HG02870 (cell line): ENCODE measurements around the gene EXOC6B.

Experiments used
- ATAC-seq: cut with Tn5 transposase; IDR thresholded peaks from one replicate; pipeline ENCODE4 v1.9.1; 2021; ENCODE audit warnings: mild to moderate bottlenecking, moderate library complexity; ENCODE audit not compliant: unreplicated experiment

Gene EXOC6B

DNA sequence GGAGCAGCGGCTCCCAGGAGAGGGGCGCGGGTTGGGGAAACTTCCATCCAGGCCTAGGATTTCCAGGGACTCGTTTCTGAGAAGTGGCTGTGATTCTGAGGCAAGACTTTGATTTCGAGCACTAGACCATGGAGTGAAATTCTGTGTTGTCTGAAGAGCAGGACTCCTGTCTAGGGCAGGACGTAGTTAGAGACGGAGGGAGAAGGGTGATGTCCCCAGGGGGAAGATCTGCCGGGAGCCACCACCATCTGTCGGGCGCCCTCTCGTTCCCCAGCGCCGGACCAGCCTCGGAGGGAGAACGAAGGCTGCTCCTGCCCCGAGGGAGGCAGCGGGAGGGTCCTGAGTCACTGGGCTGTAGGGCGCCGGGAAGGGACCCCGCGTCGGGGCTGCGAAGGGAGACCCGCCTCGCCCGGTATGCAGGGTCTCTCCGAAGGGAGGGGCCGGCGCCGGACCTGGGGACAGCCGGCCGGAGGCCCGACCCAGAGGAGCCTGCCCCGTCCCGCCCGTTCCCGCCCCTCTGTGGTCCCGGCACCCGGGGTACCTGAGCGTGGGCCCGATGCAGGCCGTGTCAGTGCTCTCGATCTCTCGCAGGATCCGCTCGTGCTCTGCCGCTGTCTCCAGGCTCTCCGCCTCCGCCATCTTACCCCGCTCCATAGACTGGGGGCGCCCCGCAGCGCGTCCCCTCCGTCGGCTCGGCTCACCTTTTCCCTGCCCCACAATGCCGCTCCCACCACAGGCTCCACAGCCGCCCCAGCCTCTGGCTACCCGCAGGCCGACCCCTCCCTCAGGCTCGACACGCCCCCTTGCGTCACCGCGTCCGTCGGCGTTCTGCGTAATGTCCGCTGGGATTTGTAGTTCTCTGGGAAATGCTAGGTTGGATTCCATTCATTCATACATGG lies at the start of gene EXOC6B:
EXOC6B (minus strand) TSS at position 777 of the 899 bp plus-strand sequence.
- peak; percentile 95 for ATAC-seq

DNA sequence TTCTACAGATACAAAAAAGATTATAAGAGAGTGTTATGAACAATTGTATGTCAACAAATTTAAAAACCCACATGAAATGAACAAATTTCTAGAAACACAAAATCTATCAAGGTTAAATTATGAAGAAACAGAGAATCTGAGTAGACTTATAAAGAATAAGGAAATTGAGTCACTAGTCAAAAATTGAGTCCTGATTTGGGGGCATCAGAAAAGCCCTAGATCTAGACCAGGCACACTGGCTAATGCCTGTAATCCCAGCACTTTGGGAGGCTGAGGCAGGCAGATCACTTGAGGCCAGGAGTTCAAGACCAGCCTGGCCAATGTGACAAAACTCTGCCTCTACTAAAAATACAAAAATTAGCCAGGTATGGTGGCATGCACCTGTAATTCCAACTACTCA lies 46.0 kb upstream of the EXOC6B start:
- no peak for ATAC-seq

DNA sequence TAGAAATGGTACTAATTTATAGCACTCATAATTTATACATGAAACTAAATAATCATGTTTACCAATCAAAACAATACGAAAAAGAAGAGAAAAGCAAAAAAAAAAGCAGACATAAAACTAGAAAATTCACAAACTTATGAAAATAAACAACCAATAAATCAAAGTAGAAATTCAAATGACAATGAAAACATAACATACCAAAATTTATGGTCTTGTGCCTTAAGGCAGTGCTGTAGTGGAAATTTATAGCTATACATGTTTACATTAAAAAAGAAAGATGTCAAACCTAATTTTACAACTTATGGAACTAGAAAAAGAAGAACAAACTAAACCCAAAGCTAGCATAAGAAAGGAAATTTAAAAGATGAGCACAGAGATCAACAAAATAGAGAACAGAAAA lies 45.2 kb upstream of the EXOC6B start:
- ATAC-seq: no peak

DNA sequence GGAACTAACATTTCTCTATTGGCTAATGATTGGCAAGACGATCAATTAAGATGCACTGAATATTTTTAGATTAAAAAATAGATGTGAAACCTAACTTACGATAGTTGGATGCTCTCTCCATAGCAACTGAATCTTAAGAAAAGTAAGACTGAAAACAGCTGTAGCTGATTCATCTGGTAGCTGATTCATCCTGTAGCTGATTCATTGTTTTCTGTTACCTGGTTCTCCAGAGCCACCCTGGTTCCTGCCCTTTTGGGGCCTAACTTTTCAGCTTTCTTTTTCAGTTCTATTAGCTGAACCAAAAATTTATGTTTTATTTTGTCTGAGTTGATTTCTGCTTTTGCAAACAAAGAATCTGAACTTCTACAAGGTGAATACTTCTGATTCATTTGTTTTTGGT lies 38.7 kb upstream of the EXOC6B start:
- peak; percentile 80 for ATAC-seq

DNA sequence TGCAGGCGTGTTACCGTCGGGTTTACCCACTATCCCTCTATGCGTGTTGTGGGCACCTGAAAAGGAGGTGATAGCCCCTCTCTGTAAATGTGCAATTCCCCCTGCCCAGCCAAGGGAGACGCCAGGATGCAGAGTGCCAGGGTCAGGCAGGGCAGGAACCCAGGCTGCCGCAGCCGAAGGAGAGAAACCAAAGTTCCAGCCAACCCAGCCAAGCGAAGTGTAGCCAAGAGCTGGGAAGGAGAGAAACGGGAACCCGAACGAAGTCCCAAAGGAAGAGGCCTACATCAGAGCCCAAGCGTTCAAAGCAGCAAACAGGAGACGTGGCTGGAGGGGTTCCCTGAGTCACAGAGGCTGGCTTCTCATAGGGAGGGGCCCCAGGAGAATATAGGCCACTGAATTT lies 37.2 kb upstream of the EXOC6B start:
- no peak for ATAC-seq

DNA sequence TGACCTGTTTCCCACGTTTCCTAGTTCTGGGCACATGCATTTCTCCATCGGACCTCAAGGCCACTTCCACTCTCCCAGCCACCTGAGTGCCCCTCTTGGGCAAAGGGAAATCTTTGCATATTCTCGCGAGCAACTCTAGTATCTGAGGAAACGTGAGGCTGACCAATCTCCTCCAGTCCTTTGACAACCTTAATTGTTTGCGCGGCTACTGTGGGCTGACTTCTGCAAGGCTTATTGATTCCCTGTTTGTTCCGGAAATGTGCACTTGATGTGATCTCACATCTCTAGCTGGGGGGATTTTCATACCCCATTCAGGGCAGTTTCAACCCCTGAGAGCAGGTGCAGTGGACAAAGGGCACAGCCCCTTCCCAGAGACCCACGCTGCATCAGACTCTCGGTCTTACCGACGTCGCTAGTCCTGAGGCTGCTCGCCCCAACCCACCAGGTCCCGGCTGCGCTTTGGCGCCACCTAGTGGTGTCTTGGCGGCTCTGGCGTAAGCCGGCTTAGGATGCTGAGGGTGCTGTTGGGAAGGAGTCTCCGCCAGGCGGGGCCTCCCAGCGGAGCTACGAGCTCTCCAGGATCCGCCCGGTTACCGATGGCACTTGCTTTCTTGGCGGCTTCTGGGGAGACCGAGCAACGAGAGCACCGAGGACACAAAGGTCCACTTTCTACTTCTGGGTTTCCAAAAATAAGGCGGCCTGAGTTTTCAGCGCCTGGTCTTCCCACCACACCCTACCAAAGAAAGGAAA lies 36.6 kb upstream of the EXOC6B start:
- peak; percentile 83 for ATAC-seq

DNA sequence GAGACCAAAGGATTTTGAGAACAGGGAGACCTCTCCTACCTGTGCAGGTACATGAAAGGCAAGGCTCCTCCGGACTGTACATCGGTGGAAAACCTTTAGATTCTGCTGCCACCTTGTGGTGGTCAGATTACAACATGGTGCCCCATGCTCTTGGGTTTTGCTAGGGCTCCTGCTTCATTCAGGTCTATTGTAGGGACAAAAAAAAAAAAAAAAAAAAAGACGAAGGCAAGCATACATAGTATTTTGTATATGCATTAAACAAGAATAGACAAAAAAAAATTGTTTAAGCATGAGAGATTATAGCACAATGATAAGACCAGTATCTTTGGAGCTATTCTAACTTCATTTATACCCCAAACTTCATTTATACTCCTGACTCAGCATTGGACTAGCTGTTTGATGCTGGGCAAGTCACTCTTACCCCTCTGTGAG lies 34.0 kb upstream of the EXOC6B start:
- peak; percentile 47 for ATAC-seq

DNA sequence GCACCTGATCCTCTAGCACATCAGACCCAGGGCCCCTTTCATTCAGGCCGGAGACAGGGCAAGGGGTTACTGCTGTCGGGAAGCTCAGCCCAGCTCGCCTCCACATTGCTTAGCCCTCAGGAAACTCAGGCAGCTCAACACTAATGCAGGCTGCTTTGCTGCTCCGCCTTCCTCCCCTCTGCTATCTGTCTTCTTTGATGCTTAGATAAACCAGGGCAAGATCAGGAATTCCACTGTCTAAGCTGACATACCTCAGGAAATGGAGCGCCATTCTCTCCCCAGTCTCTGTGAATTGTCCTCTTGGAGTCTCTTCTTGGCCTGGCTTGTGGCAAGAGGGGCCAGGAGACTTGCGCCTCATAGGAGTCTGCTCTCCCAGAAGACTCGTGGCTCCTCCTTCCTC lies 25.5 kb upstream of the EXOC6B start:
- no peak for ATAC-seq

DNA sequence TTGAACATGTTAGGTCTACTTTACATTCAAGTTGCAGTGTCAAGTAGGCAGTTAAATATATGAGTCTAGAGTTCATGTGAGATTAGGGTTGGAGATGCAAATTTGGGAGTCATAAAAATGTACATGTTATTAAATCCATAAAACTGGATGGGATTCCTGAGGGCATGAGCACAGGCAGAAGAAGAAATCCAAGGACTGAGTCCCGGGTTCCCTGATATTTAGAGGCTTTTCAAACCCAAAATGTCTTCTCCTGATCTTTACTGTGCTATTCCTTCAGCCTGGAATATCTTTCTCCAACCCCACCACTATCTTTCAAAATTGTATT lies 23.3 kb upstream of the EXOC6B start:
- no peak for ATAC-seq

DNA sequence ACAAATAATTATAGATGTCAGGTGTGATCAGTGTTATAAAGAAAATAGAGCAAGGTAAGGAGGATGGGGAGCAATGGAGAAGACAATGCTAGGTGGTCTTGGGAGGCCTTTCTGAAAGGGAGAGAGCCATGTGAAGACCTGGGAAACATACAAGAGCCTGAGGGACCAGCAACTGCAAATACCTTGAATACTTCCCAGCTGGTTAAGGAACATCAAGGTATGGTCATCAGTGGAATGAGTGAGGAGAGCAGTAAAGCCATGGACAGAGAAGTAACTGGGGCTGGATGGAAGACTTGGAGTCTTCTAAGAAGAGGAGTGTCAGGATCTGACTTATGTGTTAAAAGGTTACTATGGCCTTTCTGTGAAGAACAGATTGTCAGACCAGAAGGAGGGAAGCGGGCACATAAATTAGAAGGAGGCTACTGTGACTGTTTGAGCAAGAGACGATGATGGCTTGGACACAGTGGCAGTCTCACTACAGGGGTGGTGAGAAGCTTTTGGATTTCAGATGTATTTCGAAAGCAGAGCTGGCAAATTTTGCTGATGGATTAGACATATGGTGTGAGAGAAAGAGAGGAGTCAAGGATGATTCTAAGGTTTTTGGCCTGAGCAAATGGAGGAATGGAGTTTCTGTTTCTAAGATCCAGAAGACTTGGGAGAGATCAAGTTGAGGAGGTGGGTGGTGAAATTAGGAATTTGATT lies 22.8 kb upstream of the EXOC6B start:
- no peak for ATAC-seq

DNA sequence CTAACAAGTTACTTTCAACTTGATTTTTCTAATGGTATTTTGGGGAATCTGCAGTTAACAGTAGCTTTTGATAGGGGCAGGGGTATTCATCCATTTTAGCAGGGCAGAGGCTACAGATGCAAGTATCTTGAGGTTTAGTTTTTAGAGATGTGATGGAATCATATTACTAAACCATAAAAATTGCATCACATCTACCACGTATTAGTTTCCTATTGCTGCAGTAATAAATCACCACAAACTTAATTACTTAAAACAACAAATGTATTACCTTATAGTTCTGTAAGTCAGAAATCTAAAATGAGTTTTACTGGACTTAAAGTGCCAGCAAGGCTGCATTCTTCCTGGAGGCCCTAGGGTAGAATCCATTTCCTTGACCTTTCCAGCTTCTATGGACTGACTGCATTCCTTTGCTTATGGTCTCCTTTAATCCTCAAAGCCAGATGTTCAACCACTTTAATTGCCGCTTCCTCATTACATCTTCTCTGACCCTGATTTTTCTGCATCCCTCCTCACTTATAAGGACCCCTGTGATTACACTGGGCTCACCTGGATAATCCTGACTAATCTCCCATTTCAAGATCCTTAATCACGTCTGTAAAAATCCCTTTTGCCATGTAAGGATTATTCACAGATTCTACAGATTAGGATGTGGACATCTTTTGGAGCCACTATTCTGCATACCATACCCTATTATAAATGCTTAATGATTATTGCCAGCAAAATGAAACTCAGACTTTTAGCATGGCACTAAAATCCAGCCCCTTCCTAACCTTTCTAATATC lies 21.9 kb upstream of the EXOC6B start:
- ATAC-seq: no peak

DNA sequence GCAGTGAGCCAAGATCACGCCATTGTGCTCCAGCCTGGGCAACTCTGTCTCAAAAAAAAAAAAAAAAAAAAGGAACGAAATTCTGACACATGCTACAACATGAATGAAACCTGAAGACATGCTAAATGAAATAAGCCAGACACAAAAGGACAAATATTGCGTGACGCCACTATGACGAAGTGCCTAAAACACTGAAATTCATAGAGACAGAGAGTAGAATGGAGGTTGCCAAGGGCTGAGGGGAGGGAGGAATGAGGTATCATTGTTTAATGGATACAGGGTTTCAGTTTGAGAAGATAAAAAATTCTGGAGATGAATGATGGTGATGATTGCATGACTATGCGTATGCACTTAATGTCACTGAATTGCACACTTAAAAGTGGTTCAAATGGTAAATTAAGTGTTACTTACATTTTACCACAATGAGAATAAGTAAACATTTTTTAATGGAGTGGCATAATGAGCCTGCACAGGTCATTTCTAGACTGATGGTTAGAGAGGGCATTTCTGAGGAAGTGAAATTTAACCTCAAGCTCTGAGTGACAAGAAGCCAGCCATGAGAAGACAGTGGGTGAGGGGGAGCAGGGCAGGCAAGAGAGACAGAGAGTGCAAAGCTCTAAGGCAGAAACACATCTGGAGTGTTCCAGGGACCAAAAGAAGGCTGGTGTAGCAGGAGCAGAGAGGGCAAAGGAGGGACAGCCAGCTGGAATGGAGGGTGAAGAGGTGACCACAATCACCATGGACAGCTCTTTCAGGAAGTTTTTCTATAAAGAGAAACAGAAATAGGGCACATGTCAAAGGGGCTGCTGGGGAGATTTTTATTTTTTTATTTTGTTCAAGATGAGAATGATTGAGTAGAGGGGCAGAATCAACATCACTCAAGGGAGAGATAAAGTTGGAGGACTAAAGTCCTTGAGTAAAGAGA lies 20.6 kb upstream of the EXOC6B start:
- ATAC-seq: peak; percentile 95

DNA sequence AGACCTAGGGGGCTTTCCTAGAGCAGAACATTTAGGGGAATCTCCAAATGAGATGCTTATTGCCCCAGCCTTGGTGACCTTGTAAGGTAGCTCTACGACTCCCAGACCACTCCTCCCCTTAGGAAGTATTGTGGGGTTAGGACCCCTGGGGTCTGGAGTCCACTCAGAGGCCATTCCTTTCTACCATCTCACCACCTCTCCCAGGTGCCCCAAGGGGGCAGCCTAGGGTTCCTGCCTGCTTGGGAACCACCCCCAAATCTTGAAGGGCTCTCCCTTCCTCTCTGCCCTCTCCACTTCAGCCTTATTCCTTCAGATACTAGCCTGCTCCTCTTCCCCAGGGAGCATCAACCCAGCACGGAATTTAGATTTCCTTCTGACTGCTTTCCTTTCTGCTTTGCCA lies 17.5 kb upstream of the EXOC6B start:
- ATAC-seq: no peak

DNA sequence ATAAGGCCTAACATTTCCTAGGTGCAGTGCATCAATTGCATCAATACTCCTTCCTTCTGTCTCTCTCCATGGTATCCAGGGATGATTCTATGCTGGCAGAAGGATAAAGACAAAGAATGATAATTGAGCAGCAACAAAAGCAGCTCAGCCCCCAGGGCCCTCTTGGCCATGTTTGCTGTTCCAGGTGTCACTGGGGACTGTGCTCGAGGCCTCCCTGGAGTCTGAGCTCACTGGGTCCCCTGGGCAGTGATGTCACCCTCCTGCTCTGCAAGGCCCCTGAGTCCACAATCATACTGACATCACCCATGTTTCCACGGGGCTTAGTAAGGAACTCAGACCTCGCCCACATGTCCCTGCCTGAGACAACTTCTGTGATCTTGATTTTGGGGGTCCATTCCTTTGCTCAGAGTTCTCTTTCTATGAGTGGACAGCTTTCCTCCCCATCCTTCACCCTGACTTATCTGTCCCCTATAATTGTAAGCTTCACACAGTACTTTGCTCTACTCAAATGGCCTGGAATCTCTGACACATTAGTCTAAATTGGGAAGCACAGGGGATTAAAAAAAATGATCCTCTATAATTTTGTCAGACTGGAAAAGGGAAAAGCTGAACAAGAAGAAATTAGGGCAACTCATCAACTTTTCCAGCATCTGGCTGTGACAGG lies 15.8 kb upstream of the EXOC6B start:
- no peak for ATAC-seq

DNA sequence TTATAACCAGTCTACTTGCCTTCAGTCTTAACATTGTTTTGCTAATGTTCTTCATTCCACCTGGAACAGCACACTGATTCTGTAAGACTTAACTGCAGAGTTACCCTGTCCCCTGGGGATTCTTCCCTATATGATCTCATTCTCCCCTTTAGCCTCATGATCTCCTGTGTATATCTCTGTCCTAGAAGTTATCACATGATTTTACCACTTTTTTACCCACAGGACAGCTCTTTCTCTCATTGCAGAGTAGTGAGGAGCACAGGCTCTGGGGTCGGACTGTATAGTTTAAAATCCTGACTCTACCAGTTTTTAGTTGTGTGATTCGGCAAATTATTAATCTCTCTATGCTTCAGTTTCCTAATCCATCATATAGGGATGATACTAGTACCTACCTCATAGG lies 14.2 kb upstream of the EXOC6B start:
- ATAC-seq: no peak

DNA sequence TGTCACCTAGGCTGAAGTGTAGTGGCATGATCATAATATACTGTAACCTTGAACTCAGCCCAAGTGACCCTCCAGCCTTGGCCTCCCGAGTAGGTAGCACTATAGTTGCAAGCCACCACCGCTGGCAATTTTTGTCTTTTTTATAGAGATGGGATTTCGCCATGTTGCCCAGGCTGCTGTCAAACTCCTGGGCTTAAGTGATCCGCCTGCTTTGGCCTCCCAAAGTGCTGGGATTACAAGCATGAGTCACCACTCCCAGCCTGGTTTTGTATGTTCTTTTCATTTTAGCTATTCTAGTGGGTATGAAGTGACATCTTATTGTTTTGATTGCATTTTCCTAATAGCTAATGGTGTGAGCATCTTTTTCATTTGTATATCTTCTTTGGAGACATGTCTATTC lies 11.3 kb upstream of the EXOC6B start:
- ATAC-seq: no peak

DNA sequence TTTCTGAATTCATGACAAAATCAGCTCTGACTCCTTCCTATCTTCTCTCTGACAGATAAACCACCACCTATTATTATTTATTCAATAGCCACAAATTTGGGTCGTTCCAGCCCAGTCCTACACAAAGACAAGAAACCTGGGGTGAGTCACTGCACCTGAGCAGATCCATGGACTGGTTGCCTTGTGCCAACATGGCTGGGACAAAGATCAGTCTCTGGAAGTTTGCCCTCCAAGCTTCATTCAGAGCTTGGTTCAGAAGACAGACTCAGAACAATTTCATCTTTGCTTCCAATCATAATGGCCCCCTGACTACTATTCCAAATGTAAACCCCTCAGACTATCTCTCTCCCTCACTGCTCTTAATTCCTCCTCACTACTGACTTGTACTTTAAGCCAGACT lies 9.6 kb upstream of the EXOC6B start:
- ATAC-seq: no peak

DNA sequence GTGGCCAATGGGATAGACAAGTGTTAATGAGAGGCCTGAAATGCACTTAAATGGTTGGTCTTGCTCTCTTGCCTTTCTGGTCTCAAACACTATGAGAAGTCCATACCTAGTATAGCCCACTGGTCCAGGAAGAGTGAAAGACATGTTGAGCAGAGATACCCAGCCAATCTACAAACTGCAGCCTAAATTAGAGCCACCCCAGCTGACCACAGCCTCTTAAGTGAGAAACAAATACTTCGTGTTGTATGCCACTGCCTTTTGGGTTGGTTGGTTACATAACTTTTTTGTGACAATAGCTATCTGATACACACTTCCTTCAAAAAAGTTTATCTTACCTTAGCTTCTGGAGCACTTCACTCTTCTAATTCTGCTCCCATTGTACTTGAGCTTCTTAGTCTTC lies 8.8 kb upstream of the EXOC6B start:
- ATAC-seq: no peak

DNA sequence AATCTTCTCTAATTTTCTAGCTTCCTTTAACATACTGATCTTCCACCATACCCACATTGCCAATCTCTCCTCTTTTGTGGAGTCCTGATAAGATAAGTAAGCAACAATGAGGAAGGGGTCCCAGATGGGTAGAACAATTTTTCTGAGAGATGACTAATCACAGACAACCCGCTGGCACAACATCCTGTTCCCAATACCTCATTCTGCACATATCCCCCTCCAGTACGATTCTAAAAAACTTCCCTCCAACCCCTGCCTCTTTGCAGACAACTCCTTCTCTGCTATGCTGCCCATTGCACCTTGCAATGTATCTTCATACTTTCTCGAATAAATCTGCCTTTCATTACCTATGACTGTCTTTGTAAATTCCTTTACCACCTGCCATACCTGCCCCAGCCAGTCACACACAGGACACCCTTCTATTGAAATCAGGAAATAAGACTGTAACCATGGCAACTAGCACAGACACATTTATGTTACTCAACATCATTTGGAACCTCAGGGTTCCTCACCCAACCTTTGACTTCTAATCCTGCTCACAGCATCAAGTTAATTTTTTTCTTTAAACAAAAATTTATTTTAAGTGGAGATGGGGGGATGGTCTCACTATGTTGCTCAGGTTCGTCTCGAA lies 7.4 kb upstream of the EXOC6B start:
- no peak for ATAC-seq
